NCI-H1694 treated with DMSO at 0.1 percent for 48 hours (cell line): ENCODE results near the gene TNIK.

ENCODE experiments used
- DNase-seq: peaks from one replicate; lab custom pipeline; 2025; lab: John Stamatoyannopoulos, UW

Gene TNIK

GRCh38 chr3:171088964-171089754 lies 371.0 kb downstream of the TNIK start:
- DNase-seq, result no peak

DNA sequence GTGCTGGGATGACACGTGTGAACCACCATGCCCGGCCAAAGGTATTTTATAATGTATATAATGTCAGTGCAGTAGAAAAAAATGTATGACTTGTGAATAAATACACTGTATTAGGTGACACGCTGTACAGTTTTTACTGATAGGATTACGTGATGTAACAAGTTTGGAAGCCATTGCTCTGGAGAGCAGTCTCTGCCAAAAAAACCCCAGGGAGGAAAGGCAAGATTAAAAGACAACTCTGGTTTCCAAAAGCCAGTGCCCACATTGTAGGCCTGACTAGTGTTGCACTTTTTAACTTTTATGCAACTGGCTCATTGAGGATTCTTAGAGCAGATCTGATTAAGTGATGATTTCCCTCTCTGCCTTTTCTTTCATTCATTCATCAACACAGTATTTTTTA lies 371.7 kb downstream of the TNIK start:
- no peak for DNase-seq

DNA sequence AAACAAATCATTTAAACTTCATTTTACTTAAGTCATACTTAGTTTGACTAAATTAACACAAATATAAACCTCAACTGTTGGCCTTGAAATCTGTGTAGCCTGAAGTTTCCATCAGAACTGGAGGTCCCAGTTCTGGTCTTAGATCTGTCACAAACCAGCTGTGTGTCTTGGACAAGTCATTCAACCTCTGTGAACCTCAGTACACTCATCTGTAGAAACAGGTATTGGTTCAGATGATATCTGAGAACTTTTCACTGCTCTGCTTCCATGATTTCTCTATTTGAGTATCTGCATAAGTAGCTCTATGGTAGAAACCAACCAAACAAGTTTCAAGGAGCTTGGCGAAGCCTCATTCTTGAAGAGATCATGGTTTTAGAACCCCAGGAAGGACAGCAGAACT lies 373.3 kb downstream of the TNIK start:
- DNase-seq, result no peak

DNA sequence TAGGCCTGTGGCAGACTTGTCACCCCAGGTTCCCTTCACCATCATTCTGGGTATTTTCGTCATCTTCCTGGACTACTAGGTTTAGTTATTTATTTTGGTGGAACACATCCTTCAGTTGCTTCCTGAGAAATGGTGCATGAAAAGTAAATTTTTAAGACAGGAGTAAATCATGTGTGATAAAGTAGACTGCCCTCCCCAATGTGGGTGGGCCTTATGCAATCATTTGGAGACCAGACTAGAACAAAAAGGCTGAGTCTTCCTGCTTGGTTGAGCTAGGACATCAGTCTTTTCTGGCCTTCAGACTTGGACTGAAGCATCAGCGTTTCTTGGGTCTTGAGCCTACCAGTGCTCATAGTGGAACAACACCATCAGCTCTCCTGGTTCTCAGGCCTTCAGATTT lies 382.9 kb downstream of the TNIK start:
- DNase-seq, result no peak

DNA sequence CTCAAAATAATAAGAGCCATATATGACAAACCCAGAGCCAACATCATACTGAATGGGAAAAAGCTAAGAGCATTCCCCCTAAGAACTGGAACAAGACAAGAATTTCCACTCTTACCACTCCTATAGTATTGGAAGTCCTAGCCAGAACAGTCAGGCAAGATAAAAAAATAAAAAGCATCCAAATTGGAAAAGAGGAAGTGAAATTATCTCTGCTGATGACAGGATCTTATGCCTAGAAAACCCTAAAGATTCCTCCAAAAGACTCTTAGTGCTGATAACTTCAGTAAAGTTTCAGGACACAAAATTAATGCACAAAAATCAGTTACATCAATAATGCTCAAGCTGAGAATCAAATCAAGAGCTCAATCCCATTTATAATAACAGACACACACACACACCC lies 387.8 kb downstream of the TNIK start:
- DNase-seq, result no peak

- DNase-seq, result no peak
Measured at GRCh38 chr3:171068658-171069057, 391.5 kb downstream of the TNIK start.

- DNase-seq, result no peak
Measured at GRCh38 chr3:171066206-171066605, 394.0 kb downstream of the TNIK start.

DNA sequence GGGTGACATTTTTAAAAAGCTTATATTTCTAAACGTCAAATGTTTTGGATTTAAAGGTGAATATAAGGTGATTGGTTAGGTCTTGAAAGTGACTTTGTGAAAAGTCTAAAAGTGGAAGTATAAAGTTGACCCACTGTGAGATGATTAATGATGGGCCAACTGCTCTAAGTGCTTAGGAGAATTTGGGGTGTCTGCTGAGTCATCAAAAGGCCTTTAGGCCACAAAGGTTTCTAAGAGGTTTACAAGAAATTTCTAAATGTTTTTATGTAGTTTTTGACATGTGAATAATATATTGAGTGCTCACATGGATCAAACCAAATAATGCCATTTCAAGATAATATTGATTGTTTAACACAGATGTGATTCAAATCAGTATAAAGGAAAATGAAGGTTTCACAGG lies 394.5 kb downstream of the TNIK start:
- no peak for DNase-seq

DNA sequence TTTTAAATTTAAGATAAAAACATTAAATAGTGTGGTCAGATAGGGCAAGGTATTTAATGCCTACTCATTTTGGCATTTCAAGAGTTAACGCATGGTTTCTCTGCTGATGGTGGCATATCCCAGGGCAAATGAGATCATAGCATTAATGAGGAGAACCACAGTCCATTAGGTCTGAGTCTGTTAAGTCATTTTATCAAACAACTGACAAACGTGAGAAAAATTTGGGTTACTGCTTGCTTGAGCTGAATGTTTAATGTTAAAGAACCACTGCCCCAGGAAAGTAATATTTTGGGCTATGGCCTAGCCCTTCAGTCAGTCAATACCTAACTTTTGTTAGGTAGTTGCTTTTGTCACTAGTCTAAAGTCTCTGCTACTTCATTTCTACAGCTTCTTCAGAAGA lies 395.7 kb downstream of the TNIK start:
- no peak for DNase-seq

DNA sequence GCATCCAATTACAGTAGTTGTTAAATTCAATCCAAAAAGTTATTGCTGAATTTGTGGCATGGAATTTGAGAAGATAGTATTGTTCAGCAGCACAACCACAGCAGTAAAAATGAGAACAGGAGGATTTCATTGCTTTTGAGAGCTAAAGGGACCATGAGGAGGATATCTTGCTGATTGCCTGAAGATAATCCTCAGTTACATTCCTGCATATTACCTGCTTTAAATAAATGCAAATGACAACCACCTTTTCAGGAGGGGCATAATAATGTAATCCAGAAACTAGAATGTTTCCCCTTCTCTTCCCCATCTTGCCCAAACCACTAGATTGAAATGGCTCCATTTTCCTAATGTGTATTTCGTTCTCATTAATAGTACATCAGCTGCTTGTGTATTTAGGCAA lies 398.5 kb downstream of the TNIK start:
- DNase-seq, result no peak

GRCh38 chr3:171059978-171060377 lies 400.2 kb downstream of the TNIK start:
- DNase-seq, result no peak

- no peak for DNase-seq
Measured at GRCh38 chr3:171058873-171059603, 401.2 kb downstream of the TNIK start.

- no peak for DNase-seq
Measured at GRCh38 chr3:171058058-171058457, 402.1 kb downstream of the TNIK start.

DNA sequence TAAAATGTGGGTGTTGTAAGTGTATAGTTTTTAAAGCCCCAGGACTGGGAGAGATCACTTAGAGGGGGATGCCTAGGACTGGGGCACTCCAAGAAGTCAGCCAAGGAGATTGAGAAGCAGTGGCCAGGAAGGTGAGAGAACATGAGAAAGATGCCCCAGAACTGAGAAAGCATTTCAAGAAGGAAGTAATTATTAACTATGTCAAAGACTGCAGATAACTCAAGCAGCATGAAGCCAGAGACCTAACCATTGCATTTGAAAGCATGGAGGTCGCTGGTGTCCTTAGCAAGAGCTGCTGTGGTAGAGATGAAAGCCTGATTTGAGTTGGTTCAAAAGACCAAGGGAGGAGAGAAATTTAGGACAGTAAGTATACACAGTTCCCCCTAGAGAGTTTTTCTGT lies 403.1 kb downstream of the TNIK start:
- no peak for DNase-seq

DNA sequence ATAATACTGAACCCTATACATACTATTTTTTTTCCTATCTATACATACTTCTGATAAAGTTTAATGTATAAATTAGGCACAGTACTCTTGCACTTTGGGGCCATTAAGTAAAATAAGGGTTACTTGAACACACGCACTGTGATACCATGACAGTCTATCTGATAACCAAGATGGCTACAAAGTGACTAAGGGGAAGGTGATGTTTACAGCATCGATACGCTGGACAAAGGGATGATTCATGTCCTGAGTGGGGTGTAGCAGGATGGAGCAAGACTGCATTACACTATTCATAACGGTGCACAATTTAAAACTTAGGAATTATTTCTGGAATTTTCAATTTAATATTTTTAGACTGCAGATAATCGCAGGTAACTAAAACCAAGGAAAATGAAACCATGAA lies 403.7 kb downstream of the TNIK start:
- DNase-seq, result no peak

DNA sequence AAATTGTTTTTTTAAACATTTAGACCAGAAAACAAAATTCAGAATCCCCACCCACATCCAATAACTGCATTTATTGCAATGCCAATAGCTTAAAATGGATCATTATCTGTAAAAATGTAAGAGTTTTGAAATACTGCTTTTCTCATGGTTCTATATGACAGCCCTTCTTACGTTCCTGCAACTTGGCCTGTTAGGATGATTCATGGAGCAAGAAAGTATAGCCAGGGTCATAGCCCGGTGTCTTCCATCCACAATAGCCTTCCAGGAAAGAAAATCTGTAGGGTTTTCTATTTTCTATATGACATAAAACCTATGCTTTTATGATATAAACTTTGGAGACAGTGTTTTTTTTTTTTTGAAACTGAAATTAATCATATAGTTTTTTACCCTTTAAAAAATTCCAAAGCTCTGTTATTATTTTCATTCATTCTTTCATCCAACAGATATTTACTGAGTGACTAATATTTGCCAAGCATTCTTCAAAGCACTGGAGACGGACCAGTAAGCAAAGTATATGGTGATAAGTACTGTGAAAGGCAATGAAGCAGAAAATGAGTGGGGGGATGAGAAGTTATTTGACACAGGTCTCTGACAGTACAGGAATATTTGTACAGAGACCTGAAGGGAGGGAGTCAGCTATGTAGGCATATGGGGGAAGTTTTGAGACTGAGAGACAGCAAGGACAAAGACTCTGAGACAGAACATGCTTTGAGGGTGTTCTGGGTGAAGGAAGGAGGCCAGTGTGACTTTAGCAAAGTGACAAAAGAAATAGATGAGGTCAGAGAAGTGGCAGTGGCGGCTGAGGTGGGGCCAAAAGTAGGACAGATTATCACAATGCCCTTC lies 404.6 kb downstream of the TNIK start:
- DNase-seq, result no peak

DNA sequence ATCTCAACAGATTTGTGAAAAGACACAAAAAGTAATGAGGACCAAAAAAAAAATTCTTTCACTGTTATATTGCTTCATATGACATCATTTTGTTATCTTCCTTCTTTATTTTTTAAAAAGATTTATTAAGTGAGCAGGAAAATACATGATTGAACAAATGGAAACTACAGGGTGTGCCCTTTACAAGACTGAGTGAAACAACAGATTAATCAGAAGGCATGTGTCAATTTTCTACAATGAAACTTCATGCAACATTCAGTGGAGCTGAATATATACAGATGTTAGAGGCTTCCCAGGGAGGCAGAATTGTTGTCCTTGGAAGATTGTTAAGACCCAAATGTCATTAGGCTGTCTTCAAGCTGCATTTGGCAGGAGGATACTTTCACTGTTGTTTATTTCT lies 405.3 kb downstream of the TNIK start:
- DNase-seq, result no peak

- DNase-seq, result no peak
Measured at GRCh38 chr3:171054231-171054630, 406.0 kb downstream of the TNIK start.

DNA sequence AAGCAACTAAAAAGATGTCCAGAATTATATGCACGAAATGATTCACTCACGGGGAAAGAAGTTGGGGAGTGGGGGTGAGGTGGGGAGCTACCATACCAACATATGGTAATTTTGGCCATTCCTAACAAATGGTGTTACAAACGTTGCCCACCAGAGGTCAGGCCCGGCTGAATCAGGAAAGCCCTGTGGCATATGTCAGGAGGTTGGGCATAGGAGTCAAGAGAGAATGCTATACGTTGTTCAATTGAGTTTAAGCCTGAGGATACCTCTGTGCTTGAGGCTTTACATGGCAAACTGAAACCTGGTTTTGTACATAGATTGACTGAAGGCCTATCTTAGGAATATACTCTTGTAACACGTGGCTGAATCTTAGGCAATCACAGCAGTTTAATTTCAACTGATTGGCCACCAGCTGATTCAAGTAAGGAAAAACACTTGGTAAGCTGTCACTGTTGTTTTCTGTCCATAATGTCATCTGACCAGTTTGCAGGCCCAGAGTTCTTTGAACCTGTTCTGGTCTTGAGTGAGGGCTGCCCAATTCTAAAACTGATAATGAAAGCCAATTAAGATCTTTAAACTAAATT lies 410.3 kb downstream of the TNIK start:
- peak; percentile 34 for DNase-seq

- no peak for DNase-seq
Measured at GRCh38 chr3:171046760-171047159, 413.4 kb downstream of the TNIK start.

- DNase-seq, result no peak
Measured at GRCh38 chr3:171044835-171045793, 415.1 kb downstream of the TNIK start.
